SK-N-SH (cell line): ENCODE data around the gene TOMM22. TPM values are rescaled to one million over a fixed set of nuclear protein-coding genes. Genes with fewer than 3 reads are reported as not detected.

Experiments
- CTCF ChIA-PET: fragments of 300-600, 350-600 bp; formaldehyde crosslinking; extraction: SDS; loops from one replicate; lab custom pipeline; 2021; lab: Yijun Ruan, JAX
- POLR2A ChIA-PET: fragments of 350-600 bp; sonication (Branson Sonifier 250); formaldehyde crosslinking; extraction: SDS; loops from one replicate; lab custom pipeline; 2020; ENCODE audit warnings: antibody characterized with exemption, inconsistent platforms; lab: Yijun Ruan, JAX
- DNase-seq: peaks from one replicate; pipeline ENCODE4 v3.0.0; 2012
- H2AFZ ChIP-seq: fragments of 200-600 bp; sonication (generic); 2 replicates; pipeline ENCODE4 v1.8.1; 2016; ENCODE audit warnings: antibody characterized with exemption, mild to moderate bottlenecking, low read depth
- H3F3A ChIP-seq: fragments of 200-600 bp; sonication (generic); replicated peaks from 2 replicates; pipeline ENCODE3; 2016; ENCODE audit warnings: antibody characterized with exemption, mild to moderate bottlenecking; ENCODE audit not compliant: insufficient read depth
- H3K27ac ChIP-seq, 2 experiments: fragments of 200-500 bp in 1 of 2; fragments of 200-600 bp in 1 of 2; sonication (Bioruptor generic) in 1 of 2; sonication (generic), shearing (Covaris generic) in 1 of 2; 2 replicates each; pipeline versions ENCODE4 v1.5.1 to v1.6.1; 2014 to 2016; ENCODE audit warnings: low read depth in 2 of 2, inconsistent platforms in 1 of 2, low read length in 1 of 2, mild to moderate bottlenecking in 1 of 2, mixed read lengths in 1 of 2
- H3K27me3 ChIP-seq: fragments of 200-600 bp; sonication (generic), shearing (Covaris generic); 2 replicates; pipeline ENCODE4 v1.6.1; 2016; ENCODE audit warnings: mixed run types; ENCODE audit not compliant: insufficient read depth
- H3K36me3 ChIP-seq, 2 experiments: fragments of 200-500 bp in 1 of 2; fragments of 200-600 bp in 1 of 2; sonication (Bioruptor generic) in 1 of 2; sonication (generic) in 1 of 2; replicated peaks in 1 of 2; 2 replicates each; pipeline versions ENCODE3 to v1.5.1; 2014 to 2016; ENCODE audit warnings: low read length in 1 of 2, mild to moderate bottlenecking in 1 of 2; ENCODE audit not compliant: insufficient read depth in 2 of 2, control insufficient read depth in 1 of 2
- H3K4me1 ChIP-seq, 2 experiments: fragments of 200-500 bp in 1 of 2; fragments of 200-600 bp in 1 of 2; sonication (Bioruptor generic) in 1 of 2; sonication (generic), shearing (Covaris generic) in 1 of 2; 2 replicates each; pipeline versions ENCODE4 v1.5.1 to v1.6.1; 2014 to 2016; ENCODE audit warnings: low read depth in 1 of 2, low read length in 1 of 2, mixed run types in 1 of 2; ENCODE audit not compliant: insufficient read depth in 2 of 2, control insufficient read depth in 1 of 2
- H3K4me2 ChIP-seq: fragments of 200-600 bp; sonication (generic), shearing (Covaris generic); 2 replicates; pipeline ENCODE4 v1.6.1; 2017; ENCODE audit warnings: mixed run types
- H3K4me3 ChIP-seq, 2 experiments: fragments of 200-500 bp in 1 of 2; fragments of 200-600 bp in 1 of 2; sonication (Bioruptor generic) in 1 of 2; sonication (generic), shearing (Covaris generic) in 1 of 2; 2 replicates each; pipeline versions ENCODE4 v1.5.1 to v1.8.1; 2014 to 2016; ENCODE audit warnings: low read depth in 2 of 2, inconsistent platforms in 1 of 2, low read length in 1 of 2, mild to moderate bottlenecking in 1 of 2, mixed read lengths in 1 of 2, moderate library complexity in 1 of 2
- H3K79me2 ChIP-seq: fragments of 200-600 bp; sonication (generic); 2 replicates; pipeline ENCODE4 v1.8.1; 2017; ENCODE audit warnings: mild to moderate bottlenecking; ENCODE audit not compliant: insufficient read depth
- H3K9ac ChIP-seq: fragments of 200-600 bp; sonication (generic); 2 replicates; pipeline ENCODE4 v1.6.1; 2017; ENCODE audit warnings: mixed run types
- H3K9me2 ChIP-seq: fragments of 200-600 bp; sonication (generic); 2 replicates; pipeline ENCODE4 v1.6.1; 2017; ENCODE audit warnings: mixed run types
- H3K9me3 ChIP-seq: fragments of 200-600 bp; sonication (generic); 2 replicates; pipeline ENCODE4 v1.6.1; 2017; ENCODE audit warnings: mixed run types, mild to moderate bottlenecking, moderate library complexity
- H4K20me1 ChIP-seq: fragments of 200-600 bp; sonication (generic); 2 replicates; pipeline ENCODE4 v1.6.1; 2017; ENCODE audit warnings: mild to moderate bottlenecking, mixed run types; ENCODE audit not compliant: insufficient read depth
- FOSL2 ChIP-seq: IDR thresholded peaks from 2 replicates; pipeline ENCODE4 v1.4.0; 2012; ENCODE audit warnings: low read depth, mild to moderate bottlenecking, moderate library complexity, borderline replicate concordance
- GATA2 ChIP-seq: sonication (generic); formaldehyde crosslinking; IDR thresholded peaks from 2 replicates; pipeline ENCODE4 v1.5.0; 2020; ENCODE audit warnings: mild to moderate bottlenecking, missing genetic modification reagents
- MEF2A ChIP-seq: IDR thresholded peaks from 2 replicates; pipeline ENCODE4 v1.4.0; 2012; ENCODE audit warnings: low read depth, borderline replicate concordance
- MXI1 ChIP-seq: IDR thresholded peaks from 2 replicates; pipeline ENCODE4 v1.6.1; 2012; ENCODE audit warnings: mild to moderate bottlenecking, low read depth, low read length, improper control_type of control experiment
- POLR2AphosphoS5 ChIP-seq: IDR thresholded peaks from 2 replicates; pipeline ENCODE4 v1.6.1; 2012; ENCODE audit warnings: low read depth, low read length
- RFX5 ChIP-seq: IDR thresholded peaks from 2 replicates; pipeline ENCODE4 v1.6.1; 2012; ENCODE audit warnings: mild to moderate bottlenecking, improper control_type of control experiment, low read length
- RXRA ChIP-seq: IDR thresholded peaks from 2 replicates; pipeline ENCODE4 v1.4.0; 2012; ENCODE audit warnings: low read depth, mild to moderate bottlenecking, borderline replicate concordance
- TEAD4 ChIP-seq: IDR thresholded peaks from 2 replicates; pipeline ENCODE4 v1.4.0; 2012; ENCODE audit warnings: mild to moderate bottlenecking, borderline replicate concordance; ENCODE audit not compliant: insufficient read depth
- YY1 ChIP-seq: IDR thresholded peaks from 2 replicates; pipeline ENCODE4 v1.4.0; 2012; ENCODE audit warnings: low read depth, mild to moderate bottlenecking
- WGBS: methylation state at CpG from one replicate; pipeline ENCODE4 v1.1.6; 2017; ENCODE audit warnings: low lambda C conversion rate; 5-methylcytosine and 5-hydroxymethylcytosine counted together
- polyA plus RNA-seq, 3 experiments: library from polyadenylated mRNA; depleted of rRNA; stranded (reverse); fragments of >200 nt; gene quantifications; 2 replicates each; pipeline ENCODE4 v1.2.3, GENCODE V29; 2012
- TF ChIP-seq, protein P1 (sequence below): IDR thresholded peaks from 2 replicates; pipeline ENCODE4 v1.4.0; 2012; ENCODE audit warnings: low read depth, borderline replicate concordance
- TF ChIP-seq, protein P2 (sequence below): fragments of 200-600 bp; sonication (generic); IDR thresholded peaks from 2 replicates; pipeline ENCODE4 v1.6.1; 2017; ENCODE audit warnings: antibody characterized with exemption, mild to moderate bottlenecking, moderate library complexity
- TF ChIP-seq, protein P3 (sequence below): fragments of 150-350 bp; IDR thresholded peaks from 2 replicates; pipeline ENCODE4 v1.6.1; 2017; ENCODE audit warnings: antibody characterized with exemption, low read length, low read depth, borderline replicate concordance
- TF ChIP-seq, protein P4 (sequence below): fragments of 150-350 bp; IDR thresholded peaks from 2 replicates; pipeline ENCODE4 v1.6.1; 2016; ENCODE audit warnings: mild to moderate bottlenecking, low read depth, low read length
- TF ChIP-seq, protein P5 (sequence below): IDR thresholded peaks from 2 replicates; pipeline ENCODE4 v1.4.0; 2012; ENCODE audit warnings: low read depth

TOMM22 gene
- polyA plus RNA-seq, 1 of the 3 experiments (the other 2 are of a cell fraction): 33.1 TPM

DNA sequence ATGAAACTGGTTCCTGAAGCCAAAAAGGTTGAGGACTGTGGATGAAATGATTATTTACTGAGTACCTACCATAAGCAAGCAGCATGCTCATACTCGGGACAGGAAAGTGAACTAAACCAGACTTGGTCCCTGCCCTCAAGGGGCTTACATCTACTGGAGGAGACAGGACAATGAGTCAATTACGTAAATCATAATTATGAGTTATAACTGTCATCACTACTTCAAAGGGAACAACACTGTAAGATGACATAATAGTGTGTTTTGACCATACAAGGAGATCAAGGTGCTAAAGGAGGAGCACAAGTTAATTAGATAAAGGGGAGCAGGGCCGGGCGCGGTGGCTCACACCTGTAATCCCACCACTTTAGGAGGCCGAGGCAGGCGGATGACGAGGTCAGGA lies 28.0 kb upstream of the TOMM22 start (continued):
- TF ChIP-seq, protein P1, sequence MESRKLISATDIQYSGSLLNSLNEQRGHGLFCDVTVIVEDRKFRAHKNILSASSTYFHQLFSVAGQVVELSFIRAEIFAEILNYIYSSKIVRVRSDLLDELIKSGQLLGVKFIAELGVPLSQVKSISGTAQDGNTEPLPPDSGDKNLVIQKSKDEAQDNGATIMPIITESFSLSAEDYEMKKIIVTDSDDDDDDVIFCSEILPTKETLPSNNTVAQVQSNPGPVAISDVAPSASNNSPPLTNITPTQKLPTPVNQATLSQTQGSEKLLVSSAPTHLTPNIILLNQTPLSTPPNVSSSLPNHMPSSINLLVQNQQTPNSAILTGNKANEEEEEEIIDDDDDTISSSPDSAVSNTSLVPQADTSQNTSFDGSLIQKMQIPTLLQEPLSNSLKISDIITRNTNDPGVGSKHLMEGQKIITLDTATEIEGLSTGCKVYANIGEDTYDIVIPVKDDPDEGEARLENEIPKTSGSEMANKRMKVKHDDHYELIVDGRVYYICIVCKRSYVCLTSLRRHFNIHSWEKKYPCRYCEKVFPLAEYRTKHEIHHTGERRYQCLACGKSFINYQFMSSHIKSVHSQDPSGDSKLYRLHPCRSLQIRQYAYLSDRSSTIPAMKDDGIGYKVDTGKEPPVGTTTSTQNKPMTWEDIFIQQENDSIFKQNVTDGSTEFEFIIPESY: no peak
- TF ChIP-seq, protein P2, sequence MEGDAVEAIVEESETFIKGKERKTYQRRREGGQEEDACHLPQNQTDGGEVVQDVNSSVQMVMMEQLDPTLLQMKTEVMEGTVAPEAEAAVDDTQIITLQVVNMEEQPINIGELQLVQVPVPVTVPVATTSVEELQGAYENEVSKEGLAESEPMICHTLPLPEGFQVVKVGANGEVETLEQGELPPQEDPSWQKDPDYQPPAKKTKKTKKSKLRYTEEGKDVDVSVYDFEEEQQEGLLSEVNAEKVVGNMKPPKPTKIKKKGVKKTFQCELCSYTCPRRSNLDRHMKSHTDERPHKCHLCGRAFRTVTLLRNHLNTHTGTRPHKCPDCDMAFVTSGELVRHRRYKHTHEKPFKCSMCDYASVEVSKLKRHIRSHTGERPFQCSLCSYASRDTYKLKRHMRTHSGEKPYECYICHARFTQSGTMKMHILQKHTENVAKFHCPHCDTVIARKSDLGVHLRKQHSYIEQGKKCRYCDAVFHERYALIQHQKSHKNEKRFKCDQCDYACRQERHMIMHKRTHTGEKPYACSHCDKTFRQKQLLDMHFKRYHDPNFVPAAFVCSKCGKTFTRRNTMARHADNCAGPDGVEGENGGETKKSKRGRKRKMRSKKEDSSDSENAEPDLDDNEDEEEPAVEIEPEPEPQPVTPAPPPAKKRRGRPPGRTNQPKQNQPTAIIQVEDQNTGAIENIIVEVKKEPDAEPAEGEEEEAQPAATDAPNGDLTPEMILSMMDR: no peak
- TF ChIP-seq, protein P3, sequence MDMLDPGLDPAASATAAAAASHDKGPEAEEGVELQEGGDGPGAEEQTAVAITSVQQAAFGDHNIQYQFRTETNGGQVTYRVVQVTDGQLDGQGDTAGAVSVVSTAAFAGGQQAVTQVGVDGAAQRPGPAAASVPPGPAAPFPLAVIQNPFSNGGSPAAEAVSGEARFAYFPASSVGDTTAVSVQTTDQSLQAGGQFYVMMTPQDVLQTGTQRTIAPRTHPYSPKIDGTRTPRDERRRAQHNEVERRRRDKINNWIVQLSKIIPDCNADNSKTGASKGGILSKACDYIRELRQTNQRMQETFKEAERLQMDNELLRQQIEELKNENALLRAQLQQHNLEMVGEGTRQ: no peak
- TF ChIP-seq RFX5: no peak
- TF ChIP-seq, protein P4, sequence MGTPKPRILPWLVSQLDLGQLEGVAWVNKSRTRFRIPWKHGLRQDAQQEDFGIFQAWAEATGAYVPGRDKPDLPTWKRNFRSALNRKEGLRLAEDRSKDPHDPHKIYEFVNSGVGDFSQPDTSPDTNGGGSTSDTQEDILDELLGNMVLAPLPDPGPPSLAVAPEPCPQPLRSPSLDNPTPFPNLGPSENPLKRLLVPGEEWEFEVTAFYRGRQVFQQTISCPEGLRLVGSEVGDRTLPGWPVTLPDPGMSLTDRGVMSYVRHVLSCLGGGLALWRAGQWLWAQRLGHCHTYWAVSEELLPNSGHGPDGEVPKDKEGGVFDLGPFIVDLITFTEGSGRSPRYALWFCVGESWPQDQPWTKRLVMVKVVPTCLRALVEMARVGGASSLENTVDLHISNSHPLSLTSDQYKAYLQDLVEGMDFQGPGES: no peak
- TF ChIP-seq, protein P5, sequence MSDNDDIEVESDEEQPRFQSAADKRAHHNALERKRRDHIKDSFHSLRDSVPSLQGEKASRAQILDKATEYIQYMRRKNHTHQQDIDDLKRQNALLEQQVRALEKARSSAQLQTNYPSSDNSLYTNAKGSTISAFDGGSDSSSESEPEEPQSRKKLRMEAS: no peak
- no peak for TF ChIP-seq GATA2 (CRISPR knock-in tag)
- no peak for TF ChIP-seq MEF2A
- TF ChIP-seq FOSL2: no peak

DNA sequence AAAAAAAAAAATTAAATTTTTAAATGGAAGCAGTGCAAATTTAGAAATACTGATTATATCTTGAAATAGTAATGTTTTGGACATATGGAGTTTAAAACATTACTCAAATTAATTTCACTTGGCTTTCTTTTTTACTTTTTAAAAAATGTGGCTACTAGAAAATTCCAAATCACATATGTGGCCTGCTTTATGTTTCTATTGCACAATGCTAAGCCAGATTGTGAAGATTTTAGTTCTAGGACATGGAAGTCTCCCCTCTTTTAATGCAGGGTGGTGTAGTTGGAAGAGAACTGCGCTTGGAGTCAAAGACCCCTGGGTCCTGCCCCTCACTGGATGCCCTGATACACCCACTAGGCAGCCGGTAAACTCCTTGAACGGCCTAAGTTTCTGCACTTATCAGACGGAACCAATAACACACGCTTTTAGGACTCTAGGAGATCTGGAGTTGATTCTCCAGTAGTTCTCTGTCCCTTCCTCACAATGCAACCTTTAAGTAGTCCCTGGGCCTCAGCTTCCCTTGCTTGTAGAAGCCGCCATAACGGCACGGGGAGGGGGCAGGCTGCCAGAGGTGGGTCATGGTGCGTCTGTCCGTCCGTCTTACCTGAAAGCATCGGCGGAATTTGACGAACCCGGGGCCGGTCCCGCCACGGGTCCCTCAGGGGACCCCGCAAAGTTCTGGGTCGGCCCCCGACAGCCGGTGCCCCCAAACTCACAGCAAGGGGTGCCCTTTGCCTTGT lies 26.1 kb upstream of the TOMM22 start:
- peak overlapping the region; percentile 88 to 93 for H3K27ac ChIP-seq
- peaks cover 19% of the 10 kb centered on the region for H3K79me2 ChIP-seq
- no peaks in the 10 kb centered on the region for H3F3A ChIP-seq
- peak overlapping the region; percentile 81 for H3K4me2 ChIP-seq
- DNase-seq: peak; percentile 26
- POLR2A ChIA-PET: no interaction called here
- no peaks in the 10 kb centered on the region for H3K27me3 ChIP-seq
- H2AFZ ChIP-seq: peak overlapping the region; percentile 86
- peak overlapping the region; percentile 87 for H3K9ac ChIP-seq
- CTCF ChIA-PET: no interaction called here
- H3K9me2 ChIP-seq: no peaks in the 10 kb centered on the region
- H3K4me1 ChIP-seq: peaks cover 0 to 5% of the 10 kb centered on the region in 2 experiments; a peak in 1 of 4 replicates
- WGBS: 6% methylated on average over 3 of the region's 22 CpGs
- no peaks in the 10 kb centered on the region for H3K36me3 ChIP-seq
- no peaks in the 10 kb centered on the region for H3K9me3 ChIP-seq
- H4K20me1 ChIP-seq: no peaks in the 10 kb centered on the region
- TF ChIP-seq, protein P3: no peak
- TF ChIP-seq POLR2AphosphoS5 (no peak), TEAD4 (no peak), YY1 (no peak), RXRA (no peak), MXI1 (no peak)
- TF ChIP-seq, protein P4: no peak
- peak overlapping the region; percentile 72 to 74 for H3K4me3 ChIP-seq
